Osteocyte (in vitro differentiated cells): ENCODE measurements around the gene FAP. TPM values are rescaled to one million over a fixed set of nuclear protein-coding genes. Genes with fewer than 3 reads are reported as not detected.

Experiments
- DNase-seq: peaks from one replicate; pipeline ENCODE4 v3.0.0; 2021; ENCODE audit warnings: mixed read lengths; ENCODE audit not compliant: unreplicated experiment; ENCODE audit errors: extremely low spot score
- H3K27ac Mint-ChIP-seq: one replicate; pipeline ENCODE4 v1.8.0; 2021; ENCODE audit warnings: mild to moderate bottlenecking, mixed read lengths; ENCODE audit not compliant: unreplicated experiment
- H3K27me3 Mint-ChIP-seq: one replicate; pipeline ENCODE4 v1.8.0; 2021; ENCODE audit warnings: mixed read lengths; ENCODE audit not compliant: unreplicated experiment
- H3K36me3 Mint-ChIP-seq: one replicate; pipeline ENCODE4 v1.8.0; 2021; ENCODE audit warnings: mixed read lengths; ENCODE audit not compliant: unreplicated experiment
- H3K4me1 Mint-ChIP-seq: one replicate; pipeline ENCODE4 v1.8.0; 2021; ENCODE audit warnings: mixed read lengths; ENCODE audit not compliant: unreplicated experiment
- H3K4me3 Mint-ChIP-seq: one replicate; pipeline ENCODE4 v1.8.0; 2021; ENCODE audit warnings: mild to moderate bottlenecking, moderate library complexity, mixed read lengths; ENCODE audit not compliant: unreplicated experiment
- H3K9me3 Mint-ChIP-seq: one replicate; pipeline ENCODE4 v1.8.0; 2021; ENCODE audit warnings: mixed read lengths; ENCODE audit not compliant: unreplicated experiment
- CTCF ChIP-seq: fragments of 200-600 bp; sonication (generic); IDR thresholded peaks from 2 replicates; pipeline ENCODE4 v1.5.0; 2021; ENCODE audit warnings: antibody characterized with exemption, mild to moderate bottlenecking, moderate library complexity
- total RNA-seq: library from RNA; stranded (reverse); gene quantifications from 2 replicates; pipeline ENCODE4 v1.2.1, GENCODE V29; 2021

The FAP gene
- total RNA-seq, 1 donor from 2014 or later = 38.1 TPM

GRCh38 chr2:162243715-162244114 lies 470 bp upstream of the FAP start:
- no peak for DNase-seq
- TF ChIP-seq CTCF = no peak
- Mint-ChIP-seq H3K4me1 (peaks cover 78% of the 10 kb centered on the region), H3K27ac (peak overlapping the region; percentile 96), H3K4me3 (peak overlapping the region; percentile 78), H3K9me3 (peaks cover 9% of the 10 kb centered on the region), H3K36me3 (peaks cover 10% of the 10 kb centered on the region), H3K27me3 (no peaks in the 10 kb centered on the region)

- Mint-ChIP-seq H3K4me3 (peak overlapping the region; percentile 78), H3K27ac (peak overlapping the region; percentile 96), H3K36me3 (peaks cover 10% of the 10 kb centered on the region), H3K27me3 (no peaks in the 10 kb centered on the region), H3K9me3 (peaks cover 3% of the 10 kb centered on the region), H3K4me1 (peaks cover 78% of the 10 kb centered on the region)
- no peak for TF ChIP-seq CTCF
- no peak for DNase-seq
These were observed 512 bp downstream of the FAP start for GRCh38 chr2:162242586-162243280.

- Mint-ChIP-seq H3K36me3 (peaks cover 10% of the 10 kb centered on the region), H3K4me1 (peaks cover 72% of the 10 kb centered on the region), H3K27me3 (no peaks in the 10 kb centered on the region), H3K4me3 (peak overlapping the region; percentile 78), H3K27ac (peak overlapping the region; percentile 96), H3K9me3 (no peaks in the 10 kb centered on the region)
- TF ChIP-seq CTCF = no peak
- DNase-seq = no peak
These were observed 1.7 kb downstream of the FAP start for GRCh38 chr2:162241571-162241970.

GRCh38 chr2:162234620-162235462 lies 8.4 kb downstream of the FAP start:
- H3K36me3 Mint-ChIP-seq = peaks cover 23% of the 10 kb centered on the region
- H3K9me3 Mint-ChIP-seq = no peaks in the 10 kb centered on the region
- TF ChIP-seq CTCF = no peak
- H3K27ac Mint-ChIP-seq = no peak overlapping the region
- no peak for DNase-seq
- H3K4me1 Mint-ChIP-seq = peaks cover 18% of the 10 kb centered on the region
- H3K27me3 Mint-ChIP-seq = no peaks in the 10 kb centered on the region
- H3K4me3 Mint-ChIP-seq = no peak overlapping the region

- peak overlapping the region; percentile 1 for H3K27ac Mint-ChIP-seq
- no peaks in the 10 kb centered on the region for H3K9me3 Mint-ChIP-seq
- no peak for TF ChIP-seq CTCF
- peaks cover 9% of the 10 kb centered on the region for H3K4me1 Mint-ChIP-seq
- H3K4me3 Mint-ChIP-seq = no peak overlapping the region
- no peaks in the 10 kb centered on the region for H3K27me3 Mint-ChIP-seq
- no peak for DNase-seq
- H3K36me3 Mint-ChIP-seq = peaks cover 17% of the 10 kb centered on the region
These were observed 10.0 kb downstream of the FAP start for GRCh38 chr2:162233197-162233596.
